ENCODE results near the gene UNKL. TPM values are rescaled to one million over a fixed set of nuclear protein-coding genes. Genes with fewer than 3 reads are reported as not detected.

Gene UNKL
- total RNA-seq, 1 donor from 2014 or later = 3.7 TPM

DNA sequence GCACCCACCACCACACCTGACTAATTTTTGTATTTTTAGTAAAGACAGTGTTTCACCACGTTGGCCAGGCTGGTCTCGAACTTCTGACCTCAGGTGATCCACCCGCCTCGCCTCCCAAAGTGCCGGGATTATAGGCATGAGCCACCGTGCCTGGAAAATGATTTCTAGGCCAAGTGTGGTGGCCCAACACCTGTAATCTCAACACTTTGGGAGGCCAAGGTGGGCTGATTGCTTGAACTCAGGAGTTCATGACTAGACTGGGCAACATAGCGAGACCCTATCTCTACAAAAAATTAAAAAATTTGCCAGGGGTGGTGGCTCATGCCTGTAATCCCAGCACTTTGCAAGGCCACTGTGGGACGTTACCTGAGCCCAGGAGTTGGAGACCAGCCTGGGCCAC, 92.1 kb downstream of the UNKL start:
- H3K4me1 ChIP-seq (ENCODE audit: control insufficient read depth in 3 of 3, insufficient read depth in 3 of 3, low read length in 3 of 3) = peaks cover 0 to 2% (median 0%) of the 10 kb centered on the region in 3 donors
- no peaks in the 10 kb centered on the region for H3K9me3 ChIP-seq (ENCODE audit: control insufficient read depth in 3 of 3, low read length in 3 of 3)
- peaks cover 53 to 63% (median 61%) of the 10 kb centered on the region in 3 donors for H3K36me3 ChIP-seq (ENCODE audit: control insufficient read depth in 3 of 3, insufficient read depth in 3 of 3, low read length in 3 of 3)
- no peaks in the 10 kb centered on the region for H3K27me3 ChIP-seq (ENCODE audit: control insufficient read depth in 3 of 3, insufficient read depth in 3 of 3, low read length in 3 of 3)
- no peak overlapping the region for H3K4me3 ChIP-seq (ENCODE audit: low read length in 3 of 3)
- no peak overlapping the region for H3K9ac ChIP-seq (ENCODE audit: low read depth in 1 of 3, low read length in 3 of 3)
- H3K27ac ChIP-seq (ENCODE audit: low read depth, low read length) = no peak overlapping the region

DNA sequence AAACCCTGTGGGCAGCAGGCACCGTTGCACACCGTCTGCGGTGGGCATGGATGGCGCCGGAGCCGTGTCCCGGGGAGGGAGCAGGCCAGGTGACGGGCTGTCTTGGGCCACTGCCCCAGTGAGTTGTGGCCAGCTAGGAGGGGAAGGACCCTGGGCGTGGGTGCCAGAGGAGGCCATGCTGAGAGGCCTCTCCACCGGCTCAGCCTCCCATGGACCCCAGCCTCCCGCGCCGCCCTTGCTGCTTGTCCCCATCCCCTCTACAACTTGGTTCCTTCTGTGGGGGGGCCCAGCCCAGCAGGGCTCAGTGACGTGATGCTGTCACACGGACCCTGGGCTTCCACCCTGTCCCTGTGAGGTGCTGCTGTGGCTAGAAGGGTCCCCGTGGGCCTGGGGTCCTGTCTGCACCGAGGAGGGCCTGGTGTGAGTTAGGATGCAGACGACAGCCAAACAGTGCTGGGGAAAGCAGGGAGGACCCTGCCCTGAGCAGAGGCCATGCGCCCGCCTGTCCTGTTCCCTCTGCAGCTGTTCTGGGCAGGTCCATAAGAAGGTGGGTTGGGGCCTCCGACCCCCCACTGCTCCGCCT, 93.8 kb downstream of the UNKL start:
- Histone ChIP-seq H3K27me3 (ENCODE audit: control insufficient read depth in 3 of 3, insufficient read depth in 3 of 3, low read length in 3 of 3) (no peaks in the 10 kb centered on the region), H3K4me1 (ENCODE audit: control insufficient read depth in 3 of 3, insufficient read depth in 3 of 3, low read length in 3 of 3) (peaks cover 0 to 2% (median 0%) of the 10 kb centered on the region in 3 donors), H3K36me3 (ENCODE audit: control insufficient read depth in 3 of 3, insufficient read depth in 3 of 3, low read length in 3 of 3) (peaks cover 67 to 78% (median 73%) of the 10 kb centered on the region in 3 donors), H3K9ac (ENCODE audit: low read depth in 1 of 3, low read length in 3 of 3) (no peak overlapping the region), H3K9me3 (ENCODE audit: control insufficient read depth in 3 of 3, low read length in 3 of 3) (no peaks in the 10 kb centered on the region), H3K27ac (ENCODE audit: low read depth, low read length) (no peak overlapping the region), H3K4me3 (ENCODE audit: low read length in 3 of 3) (no peak overlapping the region)

DNA sequence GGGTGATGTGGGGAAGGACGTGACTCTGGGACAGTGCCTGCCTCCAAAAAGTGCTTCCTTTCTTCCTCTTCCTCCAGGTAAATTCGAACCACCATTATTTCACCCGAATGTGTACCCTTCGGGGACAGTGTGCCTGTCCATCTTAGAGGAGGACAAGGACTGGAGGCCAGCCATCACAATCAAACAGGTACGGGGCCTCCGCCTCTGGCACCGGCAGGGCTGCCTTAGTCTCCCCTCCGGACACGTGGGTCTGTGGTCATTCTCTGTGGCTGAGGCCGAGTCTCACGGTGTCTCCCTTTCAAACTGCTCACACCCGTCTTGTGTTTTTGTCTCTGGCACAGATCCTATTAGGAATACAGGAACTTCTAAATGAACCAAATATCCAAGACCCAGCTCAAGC, 94.4 kb downstream of the UNKL start:
- H3K9ac ChIP-seq (ENCODE audit: low read depth in 1 of 3, low read length in 3 of 3) = no peak overlapping the region
- peaks cover 70 to 79% (median 73%) of the 10 kb centered on the region in 3 donors for H3K36me3 ChIP-seq (ENCODE audit: control insufficient read depth in 3 of 3, insufficient read depth in 3 of 3, low read length in 3 of 3)
- no peaks in the 10 kb centered on the region for H3K27me3 ChIP-seq (ENCODE audit: control insufficient read depth in 3 of 3, insufficient read depth in 3 of 3, low read length in 3 of 3)
- H3K4me1 ChIP-seq (ENCODE audit: control insufficient read depth in 3 of 3, insufficient read depth in 3 of 3, low read length in 3 of 3) = no peaks in the 10 kb centered on the region
- no peak overlapping the region for H3K4me3 ChIP-seq (ENCODE audit: low read length in 3 of 3)
- no peaks in the 10 kb centered on the region for H3K9me3 ChIP-seq (ENCODE audit: control insufficient read depth in 3 of 3, low read length in 3 of 3)
- no peak overlapping the region for H3K27ac ChIP-seq (ENCODE audit: low read depth, low read length)

DNA sequence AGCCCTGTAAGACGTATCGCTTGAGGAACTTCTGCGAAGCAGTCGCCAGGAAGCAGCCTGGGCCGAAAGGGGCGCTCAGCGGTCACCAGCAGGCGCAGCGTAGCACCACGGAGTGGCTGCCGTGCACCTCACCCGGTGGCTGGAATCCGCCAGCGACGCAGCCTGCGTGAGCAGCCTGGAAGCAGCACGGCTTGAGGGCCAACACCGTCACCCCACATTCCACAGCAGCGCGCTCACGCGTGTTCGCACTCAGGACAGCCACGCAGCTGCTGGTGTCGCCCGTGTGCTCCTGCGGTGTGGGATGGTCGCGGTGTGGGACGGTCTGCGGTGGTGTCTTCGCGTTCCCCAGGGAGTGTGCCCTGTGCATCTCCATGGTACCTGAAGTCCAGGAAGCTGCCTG, 95.5 kb downstream of the UNKL start:
- Histone ChIP-seq H3K27me3 (ENCODE audit: control insufficient read depth in 3 of 3, insufficient read depth in 3 of 3, low read length in 3 of 3) (no peaks in the 10 kb centered on the region), H3K36me3 (ENCODE audit: control insufficient read depth in 3 of 3, insufficient read depth in 3 of 3, low read length in 3 of 3) (peaks cover 70 to 78% (median 76%) of the 10 kb centered on the region in 3 donors), H3K9ac (ENCODE audit: low read depth in 1 of 3, low read length in 3 of 3) (no peak overlapping the region), H3K4me1 (ENCODE audit: control insufficient read depth in 3 of 3, insufficient read depth in 3 of 3, low read length in 3 of 3) (peaks cover 0 to 6% (median 0%) of the 10 kb centered on the region in 3 donors), H3K9me3 (ENCODE audit: control insufficient read depth in 3 of 3, low read length in 3 of 3) (no peaks in the 10 kb centered on the region), H3K4me3 (ENCODE audit: low read length in 3 of 3) (no peak overlapping the region), H3K27ac (ENCODE audit: low read depth, low read length) (no peak overlapping the region)

DNA sequence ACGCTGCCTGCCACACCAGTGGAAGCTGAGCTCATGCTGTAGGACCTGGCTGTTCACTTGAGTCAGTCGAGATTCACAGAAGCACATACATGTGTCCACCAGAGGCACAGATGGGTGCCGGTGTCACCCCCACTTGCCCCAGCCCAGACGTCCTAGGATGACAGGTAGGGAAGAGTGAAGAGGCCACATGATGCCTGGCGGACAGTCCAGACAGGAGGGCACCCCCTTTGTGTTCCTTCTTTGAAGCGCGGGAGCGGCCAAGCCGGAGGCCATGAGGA, 96.3 kb downstream of the UNKL start:
- Histone ChIP-seq H3K9ac (ENCODE audit: low read depth in 1 of 3, low read length in 3 of 3) (no peak overlapping the region), H3K4me3 (ENCODE audit: low read length in 3 of 3) (no peak overlapping the region), H3K9me3 (ENCODE audit: control insufficient read depth in 3 of 3, low read length in 3 of 3) (no peaks in the 10 kb centered on the region), H3K4me1 (ENCODE audit: control insufficient read depth in 3 of 3, insufficient read depth in 3 of 3, low read length in 3 of 3) (peaks cover 0 to 14% (median 3%) of the 10 kb centered on the region in 3 donors), H3K27ac (ENCODE audit: low read depth, low read length) (no peak overlapping the region), H3K36me3 (ENCODE audit: control insufficient read depth in 3 of 3, insufficient read depth in 3 of 3, low read length in 3 of 3) (peaks cover 67 to 71% (median 68%) of the 10 kb centered on the region in 3 donors), H3K27me3 (ENCODE audit: control insufficient read depth in 3 of 3, insufficient read depth in 3 of 3, low read length in 3 of 3) (no peaks in the 10 kb centered on the region)

DNA sequence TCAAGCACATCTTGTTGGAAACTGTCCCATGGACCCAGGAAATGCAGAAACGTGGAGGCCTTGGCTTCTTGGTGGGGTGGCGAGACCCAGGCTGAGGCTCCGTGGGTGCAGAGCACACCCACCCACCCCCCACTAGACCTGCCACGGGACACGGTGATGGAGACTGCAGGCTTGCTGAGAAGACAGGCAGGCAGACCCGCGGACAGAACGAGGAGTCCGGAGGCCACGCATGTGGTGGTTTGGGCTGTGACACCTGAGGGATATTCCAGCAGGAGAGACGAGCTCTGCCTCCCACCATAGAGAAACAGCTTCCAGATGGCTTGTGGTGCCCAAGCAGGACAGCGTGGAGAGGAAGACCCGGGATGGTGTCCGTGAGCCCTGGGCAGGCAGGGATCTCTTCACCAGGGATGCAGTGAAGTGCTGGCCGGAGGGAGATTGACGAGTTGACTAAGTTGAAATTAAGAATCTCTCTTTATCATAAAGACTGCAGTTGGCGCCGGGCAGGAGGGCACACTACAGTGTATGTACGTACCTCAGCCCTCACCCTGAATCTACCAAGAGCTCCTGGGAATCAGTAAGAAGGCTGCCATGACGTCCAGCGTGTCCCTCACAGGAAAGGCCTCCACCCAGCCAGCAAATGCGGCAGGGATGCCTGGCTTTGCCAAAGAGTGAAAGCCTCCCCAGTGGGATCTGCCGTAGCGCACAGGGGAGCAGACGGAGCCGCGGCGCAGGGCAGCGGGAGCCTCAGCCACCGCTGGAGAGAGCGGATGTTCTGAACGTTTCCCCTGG, 96.8 kb downstream of the UNKL start:
- H3K27me3 ChIP-seq (ENCODE audit: control insufficient read depth in 3 of 3, insufficient read depth in 3 of 3, low read length in 3 of 3) = no peaks in the 10 kb centered on the region
- no peak overlapping the region for H3K27ac ChIP-seq (ENCODE audit: low read depth, low read length)
- H3K9me3 ChIP-seq (ENCODE audit: control insufficient read depth in 3 of 3, low read length in 3 of 3) = no peaks in the 10 kb centered on the region
- H3K9ac ChIP-seq (ENCODE audit: low read depth in 1 of 3, low read length in 3 of 3) = no peak overlapping the region
- H3K4me3 ChIP-seq (ENCODE audit: low read length in 3 of 3) = no peak overlapping the region
- peaks cover 5 to 20% (median 8%) of the 10 kb centered on the region in 3 donors for H3K4me1 ChIP-seq (ENCODE audit: control insufficient read depth in 3 of 3, insufficient read depth in 3 of 3, low read length in 3 of 3)
- H3K36me3 ChIP-seq (ENCODE audit: control insufficient read depth in 3 of 3, insufficient read depth in 3 of 3, low read length in 3 of 3) = peaks cover 68 to 70% (median 70%) of the 10 kb centered on the region in 3 donors

DNA sequence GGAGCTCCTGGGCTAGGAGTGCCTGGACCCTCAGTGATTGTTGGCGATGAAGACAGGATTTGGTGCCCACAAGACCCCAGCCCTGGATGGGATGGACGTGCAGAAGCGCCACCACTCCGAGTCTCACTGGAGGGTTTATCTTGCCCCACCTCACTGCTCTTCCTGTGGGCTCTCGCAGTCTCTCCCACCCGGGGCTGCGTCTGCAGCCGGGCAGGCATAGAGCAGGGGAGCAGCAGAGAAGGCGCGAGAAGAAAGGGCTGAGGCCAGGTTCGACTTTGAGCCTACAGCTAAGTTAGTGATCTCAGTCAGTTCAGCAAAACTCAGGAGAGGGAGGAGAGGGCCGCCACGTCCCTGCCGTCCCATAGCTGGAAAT, 98.5 kb downstream of the UNKL start:
- peaks cover 63 to 66% (median 64%) of the 10 kb centered on the region in 3 donors for H3K36me3 ChIP-seq (ENCODE audit: control insufficient read depth in 3 of 3, insufficient read depth in 3 of 3, low read length in 3 of 3)
- no peaks in the 10 kb centered on the region for H3K27me3 ChIP-seq (ENCODE audit: control insufficient read depth in 3 of 3, insufficient read depth in 3 of 3, low read length in 3 of 3)
- H3K4me1 ChIP-seq (ENCODE audit: control insufficient read depth in 3 of 3, insufficient read depth in 3 of 3, low read length in 3 of 3) = peaks cover 22 to 36% (median 23%) of the 10 kb centered on the region in 3 donors
- no peak overlapping the region for H3K27ac ChIP-seq (ENCODE audit: low read depth, low read length)
- no peaks in the 10 kb centered on the region for H3K9me3 ChIP-seq (ENCODE audit: control insufficient read depth in 3 of 3, low read length in 3 of 3)
- H3K4me3 ChIP-seq (ENCODE audit: low read length in 3 of 3) = no peak overlapping the region
- H3K9ac ChIP-seq (ENCODE audit: low read depth in 1 of 3, low read length in 3 of 3) = no peak overlapping the region

DNA sequence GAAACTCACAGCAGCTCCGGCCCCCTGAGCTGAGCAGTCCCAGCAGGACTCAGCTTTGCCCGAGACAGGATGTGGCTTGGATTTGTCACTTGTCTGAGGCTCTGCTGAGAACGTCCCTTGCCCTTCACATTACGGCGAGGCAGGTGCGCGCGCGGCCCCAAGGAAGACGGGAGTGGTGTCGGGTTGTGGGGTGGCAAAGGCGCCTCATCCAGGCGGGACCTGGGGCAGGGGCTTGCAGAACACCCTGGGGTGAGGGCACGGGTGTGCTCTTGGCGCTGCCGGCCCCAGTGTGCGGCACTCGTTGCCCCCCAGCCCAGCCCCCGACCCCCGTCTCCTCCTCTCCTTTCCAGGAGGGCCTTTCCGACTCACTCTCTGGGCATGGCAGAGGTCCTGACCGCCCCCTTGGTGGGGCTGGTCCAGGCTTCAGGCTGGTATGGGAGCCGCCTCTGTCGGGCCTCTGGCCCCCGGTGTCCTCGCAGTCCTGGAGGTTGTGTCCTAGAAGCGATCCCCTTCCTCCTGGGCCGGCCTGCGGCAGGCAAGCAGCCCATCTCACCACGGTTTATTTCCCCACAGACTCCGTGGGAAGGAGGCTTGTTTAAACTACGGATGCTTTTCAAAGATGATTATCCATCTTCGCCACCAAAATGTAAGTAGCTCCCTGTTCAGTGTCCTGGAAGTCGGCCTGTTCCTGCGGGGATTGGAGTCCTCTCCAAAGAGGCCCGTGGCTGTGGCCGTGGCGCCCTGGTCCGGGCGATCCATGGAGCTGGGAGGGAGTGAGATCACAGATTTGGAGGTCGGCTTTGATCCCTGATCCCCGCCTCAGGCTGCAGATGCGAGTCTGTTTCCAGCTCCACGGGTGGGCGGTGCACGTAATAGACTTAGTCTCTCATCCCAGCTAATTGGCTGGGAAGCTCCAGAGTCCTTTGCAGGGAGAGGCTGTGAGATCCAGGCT, 99.1 kb downstream of the UNKL start:
- no peaks in the 10 kb centered on the region for H3K27me3 ChIP-seq (ENCODE audit: control insufficient read depth in 3 of 3, insufficient read depth in 3 of 3, low read length in 3 of 3)
- no peak overlapping the region for H3K27ac ChIP-seq (ENCODE audit: low read depth, low read length)
- H3K9me3 ChIP-seq (ENCODE audit: control insufficient read depth in 3 of 3, low read length in 3 of 3) = no peaks in the 10 kb centered on the region
- H3K4me3 ChIP-seq (ENCODE audit: low read length in 3 of 3) = no peak overlapping the region
- H3K9ac ChIP-seq (ENCODE audit: low read depth in 1 of 3, low read length in 3 of 3) = no peak overlapping the region
- peaks cover 28 to 43% (median 30%) of the 10 kb centered on the region in 3 donors for H3K4me1 ChIP-seq (ENCODE audit: control insufficient read depth in 3 of 3, insufficient read depth in 3 of 3, low read length in 3 of 3)
- H3K36me3 ChIP-seq (ENCODE audit: control insufficient read depth in 3 of 3, insufficient read depth in 3 of 3, low read length in 3 of 3) = peaks cover 56 to 59% (median 57%) of the 10 kb centered on the region in 3 donors

DNA sequence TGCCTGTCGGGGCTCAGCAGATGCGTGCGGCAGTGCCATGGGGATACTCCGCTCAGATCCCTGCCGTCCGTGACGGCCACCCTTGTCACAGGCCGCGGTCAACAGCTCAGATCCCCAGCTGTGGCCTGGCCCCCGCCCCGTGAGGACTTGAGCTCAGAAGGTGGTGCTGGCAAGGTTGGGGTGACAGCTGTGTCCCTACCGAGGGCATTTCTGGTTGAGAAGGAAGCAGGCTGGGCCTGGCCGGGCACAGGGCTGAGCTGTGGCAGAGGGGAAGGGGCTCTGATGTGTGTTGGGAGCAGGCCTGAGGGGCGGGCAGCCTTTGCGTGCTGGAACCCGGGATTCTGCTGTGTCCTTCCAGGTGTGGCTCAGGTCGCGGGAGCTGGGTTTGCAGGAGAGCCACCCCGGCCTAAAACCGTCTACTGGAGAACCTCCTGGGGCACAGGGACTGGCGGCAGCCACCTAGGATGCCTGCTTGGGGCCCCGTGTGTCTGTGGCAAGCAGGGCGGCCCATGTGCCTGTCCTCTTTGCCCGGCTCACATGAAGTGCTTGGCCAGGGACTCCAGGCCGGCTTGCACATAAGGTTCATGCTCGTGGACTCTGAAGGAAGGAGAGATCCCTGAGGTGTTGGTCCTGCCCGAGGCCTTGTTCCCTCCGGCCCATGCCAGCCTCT, 100.0 kb downstream of the UNKL start:
- H3K9me3 ChIP-seq (ENCODE audit: control insufficient read depth in 3 of 3, low read length in 3 of 3) = no peaks in the 10 kb centered on the region
- H3K4me1 ChIP-seq (ENCODE audit: control insufficient read depth in 3 of 3, insufficient read depth in 3 of 3, low read length in 3 of 3) = peaks cover 30 to 43% (median 33%) of the 10 kb centered on the region in 3 donors
- peaks cover 48 to 51% (median 49%) of the 10 kb centered on the region in 3 donors for H3K36me3 ChIP-seq (ENCODE audit: control insufficient read depth in 3 of 3, insufficient read depth in 3 of 3, low read length in 3 of 3)
- H3K4me3 ChIP-seq (ENCODE audit: low read length in 3 of 3) = no peak overlapping the region
- H3K27ac ChIP-seq (ENCODE audit: low read depth, low read length) = no peak overlapping the region
- H3K27me3 ChIP-seq (ENCODE audit: control insufficient read depth in 3 of 3, insufficient read depth in 3 of 3, low read length in 3 of 3) = no peaks in the 10 kb centered on the region
- no peak overlapping the region for H3K9ac ChIP-seq (ENCODE audit: low read depth in 1 of 3, low read length in 3 of 3)
